GM19025 (cell line): ENCODE measurements around the gene CLCN2.

Experiments
- ATAC-seq: cut with Tn5 transposase; IDR thresholded peaks from one replicate; pipeline ENCODE4 v1.9.1; 2021; ENCODE audit warnings: mild to moderate bottlenecking, low read depth, moderate library complexity; ENCODE audit not compliant: unreplicated experiment

Gene CLCN2

DNA sequence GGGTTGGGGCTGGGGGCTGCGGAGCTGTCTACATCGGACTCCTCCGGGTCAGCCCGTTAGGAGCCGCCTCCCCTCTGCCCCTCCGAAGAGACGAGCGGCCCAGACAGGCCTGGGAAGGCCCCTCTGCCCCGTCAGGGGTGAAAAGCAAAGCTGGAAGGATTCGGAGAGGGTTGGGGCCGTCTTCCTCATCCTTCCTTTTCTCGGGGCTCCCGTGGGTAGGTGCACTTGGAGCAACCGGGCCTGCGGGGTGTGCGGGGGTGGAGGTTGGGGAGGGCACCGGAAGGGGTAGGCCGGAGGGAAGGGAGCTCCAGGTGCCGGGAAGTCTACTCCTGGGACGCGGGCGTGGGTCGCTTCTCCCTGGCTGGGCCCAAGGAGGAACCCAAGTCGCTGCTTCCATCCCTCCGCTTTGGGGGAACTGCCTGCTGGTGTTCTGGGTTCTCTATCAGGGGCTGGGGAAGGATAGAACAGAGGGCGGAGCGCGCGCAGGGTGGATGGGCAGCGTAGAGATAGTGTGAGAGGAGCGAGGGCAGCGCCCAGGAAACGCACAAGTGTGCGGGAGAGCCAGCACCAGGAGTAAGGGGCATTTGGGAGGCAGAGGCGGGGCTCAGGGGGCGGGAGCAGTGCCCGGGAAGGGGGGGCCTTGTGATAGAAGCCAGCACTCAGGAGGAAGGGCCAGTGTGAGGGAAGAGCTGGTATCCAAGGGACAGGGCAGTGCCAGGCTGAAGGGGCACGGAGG, 695 bp upstream of the CLCN2 start:
- peak; percentile 4 for ATAC-seq

DNA sequence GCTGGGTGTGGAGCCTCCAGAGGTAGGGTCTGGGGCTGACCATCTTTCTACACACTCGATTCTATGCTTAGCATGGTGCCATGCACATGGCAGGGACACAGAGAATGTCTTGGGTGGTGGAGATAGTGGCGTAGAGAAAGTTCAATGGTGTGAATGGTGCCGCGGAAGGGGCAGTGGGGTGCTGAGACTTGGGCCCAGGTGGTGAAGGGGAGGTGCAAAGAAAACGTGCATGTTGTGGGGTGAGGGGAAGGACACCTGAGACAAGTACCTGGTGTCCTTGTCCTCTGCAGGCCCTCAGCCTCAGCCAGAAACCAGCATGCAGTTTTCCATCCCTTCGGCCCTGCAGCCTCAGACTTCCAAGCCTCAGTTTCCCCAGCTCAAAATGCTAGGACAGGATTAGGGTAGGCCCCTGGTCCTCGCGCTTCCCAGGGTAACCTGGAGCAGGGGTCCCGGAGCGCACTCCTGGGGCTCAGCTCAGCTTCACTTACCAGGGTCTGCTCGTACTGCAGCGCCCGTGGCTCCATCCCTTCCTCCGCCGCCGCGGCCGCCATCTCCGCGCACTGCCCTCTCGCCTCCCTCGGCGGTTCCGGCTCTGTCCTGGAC, 375 bp downstream of the CLCN2 start:
- peak; percentile 9 for ATAC-seq

DNA sequence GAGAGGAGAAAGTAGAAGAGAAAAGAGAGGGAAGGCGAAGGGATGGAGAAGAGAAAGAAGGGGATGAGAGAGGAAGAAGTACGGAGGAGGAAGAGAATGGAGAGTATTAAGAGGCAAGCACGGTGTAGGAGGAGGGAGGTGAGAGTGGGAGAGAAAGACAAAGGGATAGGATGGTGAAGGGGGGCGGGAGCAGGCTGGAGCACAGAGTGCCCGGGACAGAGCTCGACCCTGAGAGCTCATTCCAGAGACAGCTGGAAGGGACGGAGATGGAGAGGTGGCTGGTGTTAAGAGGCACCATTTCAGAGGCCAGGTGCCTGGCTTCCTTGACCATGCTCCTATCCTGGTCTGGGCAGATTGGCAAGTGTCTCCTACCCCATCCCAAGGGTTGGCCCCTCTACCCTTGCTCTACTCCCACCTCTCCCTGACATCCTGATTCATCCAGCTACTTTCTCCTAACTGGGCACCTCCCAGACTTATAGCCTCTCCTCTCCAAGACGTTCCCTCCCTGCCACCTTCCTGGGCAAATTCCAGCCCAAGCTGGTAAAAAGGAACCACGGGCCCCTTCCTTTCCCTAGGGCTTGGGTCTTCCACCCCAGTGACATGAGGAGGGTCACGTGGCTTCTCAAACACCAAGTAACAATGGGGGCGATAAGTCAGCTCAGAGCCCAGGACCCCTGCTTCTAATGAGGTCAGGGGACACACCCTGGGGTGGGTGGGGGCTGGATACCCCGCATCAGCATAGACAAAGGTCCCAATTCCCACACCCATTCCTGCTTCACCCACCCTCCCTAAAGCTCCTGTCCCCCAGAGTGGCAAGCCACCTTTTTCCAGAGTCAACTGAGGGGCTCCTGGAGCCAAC, 1.1 kb downstream of the CLCN2 start:
- ATAC-seq: no peak

DNA sequence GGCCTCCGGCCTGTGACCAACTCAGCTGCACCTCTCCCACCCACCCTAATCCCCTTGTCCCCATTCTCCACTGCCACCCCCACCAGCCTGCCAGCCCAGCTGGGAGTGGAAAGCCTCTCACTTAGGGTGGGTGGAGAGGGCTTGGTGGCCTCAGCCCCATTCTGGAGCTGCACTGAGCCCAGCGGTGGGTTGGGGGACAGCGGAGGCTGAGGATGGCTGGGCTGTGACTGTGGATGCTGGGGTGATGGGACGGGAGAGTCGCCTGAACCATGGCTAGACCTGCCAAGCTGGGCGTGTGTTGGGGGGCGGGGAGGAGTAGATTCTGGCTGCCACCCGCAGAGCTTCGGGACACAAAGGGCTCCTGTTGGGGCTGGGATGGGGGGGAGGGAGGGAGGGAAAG, 1.8 kb downstream of the CLCN2 start:
- ATAC-seq: no peak

DNA sequence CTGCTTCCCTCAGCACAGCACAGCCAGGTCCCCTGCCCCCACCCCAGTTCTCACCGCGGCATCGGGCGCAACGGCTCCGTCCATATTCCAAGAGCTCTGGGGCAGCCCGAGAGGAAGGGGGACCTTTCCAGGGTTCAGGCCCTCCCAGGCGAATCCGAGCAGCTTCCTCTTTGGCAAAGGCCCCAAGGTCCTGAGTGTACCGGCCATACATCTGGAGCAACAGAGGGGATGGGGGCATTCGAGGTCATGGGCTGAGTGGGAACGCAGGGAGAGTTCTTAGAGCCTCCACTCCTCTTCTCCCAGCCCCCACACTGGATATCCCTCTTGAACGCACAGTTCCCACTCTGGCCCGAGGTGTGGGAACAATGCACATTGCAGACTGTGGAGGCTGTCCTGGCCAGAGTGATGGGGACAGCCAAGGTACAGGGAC, 2.5 kb downstream of the CLCN2 start:
- no peak for ATAC-seq

DNA sequence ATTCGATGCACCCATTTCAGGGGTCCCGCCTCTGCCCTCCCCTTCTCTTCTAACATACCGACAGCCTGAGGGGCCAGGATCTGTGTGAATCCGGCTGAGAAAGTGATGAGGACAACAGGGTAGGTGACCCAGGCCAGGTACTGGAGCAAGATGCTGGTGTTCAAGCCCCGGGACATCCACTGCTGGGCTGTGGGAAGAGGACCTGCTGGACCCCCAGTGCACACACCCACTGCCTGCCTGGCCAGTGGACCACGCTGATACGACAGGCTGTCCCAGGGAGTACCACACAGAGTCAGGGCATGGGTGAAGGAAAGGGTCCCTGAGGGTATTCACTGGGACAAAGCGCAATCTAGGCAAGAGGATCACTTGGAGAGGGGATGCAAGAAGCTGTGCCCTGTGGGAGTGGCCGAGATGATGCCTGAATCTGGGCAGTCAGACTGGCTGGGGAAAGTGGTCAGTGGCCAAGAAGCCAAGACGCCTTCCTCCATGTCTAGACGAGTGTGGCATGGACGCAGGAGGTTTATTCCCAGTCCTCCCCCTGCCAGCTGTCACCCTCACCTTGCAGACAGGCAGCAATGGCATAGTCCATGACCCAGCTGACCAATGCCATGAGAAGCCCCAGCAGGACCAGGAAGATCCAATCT, 3.2 kb downstream of the CLCN2 start:
- ATAC-seq: no peak

DNA sequence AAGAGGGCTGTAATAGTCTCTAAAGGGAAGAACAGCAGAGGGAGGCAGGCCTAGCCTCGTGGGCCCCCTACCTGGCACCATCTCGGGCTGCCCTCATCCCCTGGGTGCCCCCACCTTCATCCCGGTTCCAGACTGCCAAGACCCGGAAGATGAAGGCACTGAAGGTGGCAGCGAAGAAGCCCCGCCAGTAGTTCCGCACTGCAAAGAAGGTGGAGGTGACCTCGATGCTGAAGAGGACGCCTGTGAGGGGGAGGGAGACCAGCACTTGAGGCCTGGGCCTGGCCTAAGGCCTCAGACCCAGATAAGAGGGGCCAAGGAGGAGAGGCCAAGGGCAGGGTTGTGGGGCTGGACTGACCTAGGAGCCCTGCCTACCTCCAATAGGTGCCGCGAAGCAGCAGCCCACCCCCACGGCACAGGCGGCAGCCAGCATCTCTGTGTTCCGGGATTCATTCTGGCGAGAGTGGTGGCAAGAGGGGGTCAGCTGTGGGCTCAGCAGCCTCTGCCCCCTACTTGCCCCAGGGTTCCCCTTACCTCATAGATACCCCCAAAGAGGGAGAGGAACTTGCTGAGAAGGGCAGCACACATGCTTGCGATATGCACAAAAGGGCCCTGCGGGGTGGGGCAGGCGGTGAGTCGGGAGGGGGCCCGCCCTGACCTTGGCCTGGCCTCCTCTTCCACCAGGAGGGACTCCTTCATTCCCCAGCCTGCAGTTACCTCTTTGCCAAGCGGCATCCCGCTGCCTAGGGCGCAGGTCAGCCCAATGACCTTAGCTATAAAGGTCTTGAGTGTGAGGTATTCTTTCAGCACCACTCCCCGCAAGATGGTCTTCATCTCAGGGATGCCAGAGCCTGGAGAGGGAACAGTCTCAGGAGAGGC, 3.9 kb downstream of the CLCN2 start:
- no peak for ATAC-seq

DNA sequence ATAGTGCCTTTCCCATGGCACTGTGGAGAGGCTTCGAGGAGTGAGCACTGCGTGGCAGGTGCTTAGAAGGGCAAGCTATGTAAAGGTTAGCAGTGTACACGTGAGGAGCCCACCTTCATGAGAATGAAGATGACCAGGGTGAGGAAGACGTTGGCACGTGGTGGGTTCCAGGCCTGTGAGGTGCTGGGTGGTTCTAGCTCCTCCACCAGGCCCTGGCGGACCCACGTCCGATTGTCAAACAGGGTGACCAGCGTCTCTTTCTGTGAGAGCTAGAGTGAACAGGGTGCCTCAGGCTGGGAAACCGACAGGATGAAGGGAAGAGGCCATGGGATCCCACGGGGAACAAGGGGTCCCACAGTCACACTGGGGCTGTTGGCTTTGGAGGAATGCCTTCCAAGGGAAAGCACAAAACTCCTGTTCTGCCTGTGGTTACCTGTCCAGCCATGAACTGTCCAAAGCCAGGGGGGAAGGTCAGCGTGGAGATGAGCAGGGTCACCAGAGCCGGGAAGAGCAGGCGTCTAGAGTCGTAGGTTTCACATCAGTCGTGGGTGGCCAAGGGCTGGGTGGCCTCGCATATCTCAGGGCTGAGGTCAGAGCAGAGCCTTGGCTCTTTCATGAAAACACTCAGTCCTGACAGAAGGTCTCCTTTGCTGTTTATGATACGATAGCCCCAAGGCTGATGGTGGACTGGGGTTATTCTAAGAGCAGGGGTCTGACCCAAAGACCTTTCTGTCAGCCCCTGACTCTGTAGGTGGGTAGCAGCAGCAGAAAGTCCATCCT, 6.0 kb downstream of the CLCN2 start:
- no peak for ATAC-seq

DNA sequence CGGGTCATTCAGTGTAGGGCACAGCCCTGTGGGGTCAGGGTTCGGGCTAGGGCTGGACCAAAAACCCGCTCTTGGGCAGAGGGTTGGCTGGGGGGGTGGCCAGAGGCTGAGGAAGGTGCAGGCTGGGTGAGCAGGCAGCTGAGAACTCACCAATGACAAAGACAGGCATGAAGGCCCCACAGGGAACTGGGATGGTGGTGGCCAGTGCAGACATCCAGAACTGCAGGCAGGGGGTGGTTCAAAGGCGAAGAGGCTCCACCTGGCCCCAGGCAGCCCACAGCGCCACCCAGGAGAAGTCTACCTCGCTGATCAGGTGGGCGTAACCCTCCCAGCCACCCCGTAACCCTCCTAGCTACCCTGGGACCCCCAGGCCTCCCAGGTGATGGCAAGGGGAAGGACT, 6.7 kb downstream of the CLCN2 start:
- no peak for ATAC-seq

DNA sequence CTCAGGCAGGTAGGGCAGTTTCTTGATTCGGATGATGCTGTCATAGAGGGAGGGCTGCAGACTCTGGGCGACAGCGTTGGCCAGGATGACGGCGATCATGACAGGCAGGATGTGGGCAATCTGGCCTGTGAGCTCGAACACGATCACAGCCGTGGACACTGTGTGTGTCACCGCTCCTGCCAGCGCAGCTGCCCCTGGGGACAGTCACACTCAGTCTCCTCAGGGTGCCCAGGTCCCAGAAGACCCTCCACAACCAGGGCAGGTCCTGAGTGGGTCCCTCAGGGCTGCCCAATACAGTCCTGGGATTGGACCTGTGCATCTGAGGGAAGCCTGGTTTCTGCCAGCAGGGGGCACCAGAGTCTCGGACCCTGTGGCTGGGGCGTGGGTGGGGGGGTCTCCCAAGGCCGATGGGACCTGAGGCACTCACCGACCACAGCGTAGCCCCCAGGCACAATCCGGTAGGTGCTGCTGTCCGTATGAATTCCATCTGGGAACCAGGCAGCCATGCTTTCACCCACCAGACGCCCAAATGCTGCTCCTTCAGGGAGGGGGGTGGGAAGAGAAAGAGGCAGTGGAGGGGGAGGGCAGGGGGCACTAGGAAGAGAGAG, 7.2 kb downstream of the CLCN2 start:
- ATAC-seq: no peak

DNA sequence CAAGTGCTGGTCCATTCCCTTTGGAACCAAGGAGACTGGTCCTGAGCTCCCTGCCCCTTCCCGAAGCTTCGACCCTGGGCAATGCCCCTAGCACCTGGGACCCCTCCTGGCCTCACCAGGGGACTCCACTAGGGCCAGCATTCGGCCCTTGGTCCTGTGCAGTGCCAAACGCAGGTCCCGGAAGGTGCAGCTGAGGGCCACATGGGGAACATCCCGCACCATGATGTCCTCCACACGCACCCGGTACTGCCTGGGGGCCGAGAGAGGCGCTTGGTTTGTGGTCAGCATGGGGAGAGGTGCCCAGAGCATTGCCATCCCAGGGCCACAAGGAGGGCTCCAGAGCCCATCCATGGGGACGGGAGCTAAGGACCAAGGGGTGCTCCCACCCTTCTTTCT, 7.9 kb downstream of the CLCN2 start:
- no peak for ATAC-seq

DNA sequence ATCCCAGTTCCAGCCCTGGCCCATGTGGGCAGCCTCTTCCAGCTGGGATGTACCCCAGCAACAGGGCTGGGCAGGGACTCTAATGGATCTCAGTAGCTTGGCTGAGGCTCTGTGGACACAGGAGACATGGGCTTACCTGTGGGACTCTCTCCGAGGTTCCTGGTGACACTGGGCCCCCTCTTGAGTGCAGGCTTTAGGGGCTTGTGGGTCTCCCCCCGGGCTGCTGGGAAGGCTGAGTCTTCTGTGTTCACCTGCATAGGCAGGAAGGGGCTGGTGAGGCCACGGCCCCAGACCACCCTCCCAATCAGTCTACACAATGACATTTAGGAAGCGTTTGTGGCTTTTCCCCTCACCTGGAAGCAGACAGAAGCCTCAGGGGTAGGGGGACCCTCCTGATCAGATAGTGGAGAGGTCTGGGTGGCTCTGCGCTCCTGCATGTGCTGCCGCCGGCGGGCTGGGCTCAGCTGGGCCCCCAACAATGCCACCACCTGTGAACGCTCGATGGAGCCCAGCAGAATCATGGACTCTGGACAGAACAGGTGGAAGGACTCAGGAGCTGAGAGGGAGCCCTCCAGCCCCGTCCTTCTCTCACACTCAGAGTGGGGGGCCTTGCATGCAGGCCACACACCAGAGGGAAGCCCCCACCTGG, 8.4 kb downstream of the CLCN2 start:
- ATAC-seq: no peak

DNA sequence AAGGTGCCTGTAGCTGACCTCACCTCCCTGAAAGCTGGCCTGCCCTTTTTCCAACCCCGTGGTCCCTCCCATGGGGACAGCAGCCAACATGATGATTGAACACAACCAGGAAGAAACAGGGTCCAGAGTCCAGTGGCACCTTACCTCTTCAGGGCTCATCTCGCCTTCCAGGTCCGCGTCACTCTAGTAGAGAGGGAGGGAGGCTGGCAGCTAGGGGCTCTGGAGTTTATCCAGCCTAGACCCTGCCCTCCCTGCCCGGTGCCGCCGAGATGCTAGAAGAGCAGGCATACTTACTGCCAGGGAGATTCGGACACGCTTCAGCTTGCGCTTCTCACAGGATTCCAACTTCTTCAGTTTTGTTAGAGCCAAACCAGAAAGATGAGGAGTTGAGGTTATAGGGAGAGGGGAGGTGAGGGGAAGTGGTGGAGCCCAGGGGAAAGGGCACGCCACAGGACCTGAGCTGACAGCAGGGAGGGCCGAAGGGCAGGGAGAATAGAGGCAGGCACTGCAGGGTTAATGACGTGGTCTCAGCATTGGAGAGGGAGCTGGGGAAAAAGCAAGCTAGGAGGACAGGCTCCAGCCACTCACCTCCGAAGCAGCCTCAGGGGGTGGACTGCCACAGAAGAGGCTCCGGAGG, 9.1 kb downstream of the CLCN2 start:
- ATAC-seq: no peak

DNA sequence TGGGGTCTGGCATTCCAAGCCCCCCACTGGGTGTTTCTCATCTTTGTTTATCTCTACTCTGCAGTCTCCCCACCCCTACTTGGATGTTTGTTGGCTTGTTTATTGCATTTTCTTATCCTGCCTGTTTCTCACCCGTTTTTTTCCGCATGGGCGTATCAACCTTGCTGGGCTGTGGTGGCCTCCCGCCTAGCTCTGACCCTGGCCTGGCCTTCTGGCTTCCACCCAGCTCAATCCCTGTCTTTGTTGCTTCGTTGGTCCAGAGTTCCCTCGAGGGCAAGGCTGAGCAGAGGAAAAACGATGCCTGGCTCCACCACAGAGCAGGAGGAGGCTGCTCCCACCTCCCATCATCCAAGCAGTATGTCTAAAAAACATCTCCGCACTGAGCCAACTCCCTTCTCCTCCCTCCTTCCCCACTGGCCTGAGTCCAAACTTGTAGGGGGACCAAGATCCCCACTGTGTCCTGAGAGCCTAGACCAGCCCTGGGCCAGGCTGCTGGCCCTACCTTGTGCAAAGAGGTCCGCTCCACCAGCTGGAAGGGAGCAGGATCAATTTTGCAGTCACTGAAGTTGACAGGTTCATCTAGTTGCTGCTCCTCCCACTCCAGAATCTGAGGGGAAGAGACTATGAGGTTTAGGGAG, 9.8 kb downstream of the CLCN2 start:
- ATAC-seq: no peak

DNA sequence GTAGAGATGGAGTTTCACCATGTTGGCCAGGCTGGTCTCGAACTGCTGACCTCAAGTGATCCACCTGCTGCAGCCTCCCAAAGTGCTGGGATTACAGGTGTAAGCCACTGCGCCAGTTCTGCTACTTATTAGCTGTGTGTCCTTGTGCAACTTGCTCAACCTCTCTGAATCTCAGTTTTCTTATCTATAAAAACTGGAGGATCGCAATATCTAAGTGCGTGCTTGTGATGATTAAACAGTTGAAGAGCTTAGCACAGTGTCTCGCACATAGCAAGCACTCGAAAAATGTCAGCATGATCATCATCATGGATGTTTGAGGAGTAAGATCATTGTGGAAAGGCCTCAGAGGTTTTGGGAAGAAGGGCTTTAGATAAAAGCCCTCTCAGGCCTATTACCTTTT, 10.8 kb downstream of the CLCN2 start:
- ATAC-seq: no peak

DNA sequence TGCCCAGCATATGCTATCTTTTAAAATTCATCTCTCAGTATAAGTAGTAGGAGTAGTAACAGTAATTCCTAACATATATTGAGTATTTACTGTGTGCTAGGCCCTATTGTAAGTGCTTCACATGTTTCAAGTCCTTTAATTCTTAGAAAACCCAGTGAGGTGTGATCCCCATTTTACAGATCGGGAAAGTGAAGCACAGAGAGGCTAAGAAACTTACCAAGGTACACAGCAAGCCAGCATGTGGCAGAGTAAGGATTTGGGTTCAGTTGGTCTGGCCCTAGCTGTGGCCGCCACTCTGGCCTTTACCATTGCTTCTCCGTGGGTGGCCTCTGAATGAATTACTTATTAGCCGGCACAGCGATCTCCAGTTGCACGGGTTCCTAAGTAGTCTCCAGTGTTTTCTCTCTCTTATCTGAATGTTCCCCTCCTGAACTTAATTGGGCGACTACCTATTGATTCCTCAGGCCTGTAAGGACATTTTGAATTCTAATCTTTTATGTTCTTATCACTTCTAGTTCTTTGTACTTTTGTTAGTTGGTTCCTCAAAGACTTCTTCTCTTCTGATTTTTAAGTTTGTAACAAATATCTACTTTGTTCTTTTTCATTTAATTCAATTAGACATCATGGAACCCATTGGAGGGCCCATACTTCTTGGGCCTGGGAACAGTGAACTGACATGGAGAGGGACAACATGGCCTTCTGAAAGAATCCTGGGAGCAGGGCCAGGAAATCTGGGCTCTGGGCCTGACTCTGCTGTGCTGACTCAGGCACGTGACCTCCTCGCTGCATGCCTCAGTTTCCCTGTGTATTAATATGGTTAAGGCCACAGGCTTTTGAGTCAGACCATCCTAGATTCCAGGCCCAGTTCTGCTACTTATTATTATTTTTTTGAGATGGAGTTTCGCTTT, 11.6 kb downstream of the CLCN2 start:
- ATAC-seq: no peak

DNA sequence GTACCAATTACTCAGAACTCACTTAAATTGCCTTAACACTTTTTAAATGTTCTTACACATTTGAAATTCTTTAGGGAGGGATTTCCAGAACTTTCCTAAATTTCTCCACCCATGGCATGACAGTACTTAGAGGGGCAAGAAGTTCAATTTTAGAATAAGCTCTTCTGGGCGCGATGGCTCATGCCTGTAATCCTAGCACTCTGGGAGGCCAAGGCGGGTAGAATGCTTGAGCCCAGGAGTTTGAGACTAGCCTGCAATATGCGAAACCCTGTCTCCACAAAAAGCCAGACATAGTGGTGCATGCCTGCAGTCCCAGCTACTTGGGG, 13.4 kb downstream of the CLCN2 start:
- no peak for ATAC-seq
